Endothelial cell of umbilical vein (primary cell): Measurements from ENCODE around the gene HOXC9. TPM values are rescaled to one million over a fixed set of nuclear protein-coding genes. Genes with fewer than 3 reads are reported as not detected.

ENCODE experiments used
- BruUV-seq: library from RNA; stranded (reverse); fragments of 400-500 nt; replicated peaks from 2 replicates; lab custom pipeline; 2021; lab: Mats Ljungman, UMichigan
- CTCF ChIA-PET: fragments of 300-600, 350-600 bp; sonication (Branson Sonifier 250); formaldehyde crosslinking; loops from one replicate; lab custom pipeline; 2021; ENCODE audit warnings: antibody characterized with exemption, inconsistent platforms; lab: Charles Lee
- POLR2A ChIA-PET: fragments of 300-600, 350-600 bp; sonication (Branson Sonifier 250); formaldehyde crosslinking; loops from one replicate; lab custom pipeline; 2021; ENCODE audit warnings: antibody characterized with exemption, inconsistent platforms; lab: Charles Lee
- DNase-seq: peaks from one replicate; pipeline ENCODE4 v3.0.0-alpha.2; 2011; ENCODE audit warnings: low read depth, low spot score
- FAIRE-seq: peaks from 2 replicates; lab custom pipeline; 2011; peaks lifted over from hg19 to GRCh38; lab: Jason Lieb, UNC
- H2AFZ ChIP-seq: 2 replicates; pipeline ENCODE4 v1.6.0; 2012; ENCODE audit warnings: low read depth, low read length, control low read depth, inconsistent platforms
- H3K27ac ChIP-seq: 2 replicates; pipeline ENCODE4 v1.5.1; 2011; ENCODE audit warnings: low read depth, mild to moderate bottlenecking, control low read depth, low read length, moderate library complexity; ENCODE audit not compliant: insufficient read depth
- H3K27me3 ChIP-seq, 2 experiments: 2 replicates each; pipeline versions ENCODE4 v1.6.0 to v1.6.1; 2011; ENCODE audit warnings: low read length in 2 of 2, mixed read lengths in 1 of 2; ENCODE audit not compliant: control insufficient read depth in 2 of 2, insufficient read depth in 2 of 2
- H3K36me3 ChIP-seq, 2 experiments: 2 replicates in 1 of 2; 3 replicates in 1 of 2; pipeline ENCODE4 v1.5.1; 2011; ENCODE audit warnings: low read length in 2 of 2, mild to moderate bottlenecking in 1 of 2, moderate library complexity in 1 of 2; ENCODE audit not compliant: control insufficient read depth in 2 of 2, insufficient read depth in 2 of 2; ENCODE audit errors: extremely low read depth in 1 of 2
- H3K4me1 ChIP-seq: 3 replicates; pipeline ENCODE4 v1.5.1; 2011; ENCODE audit warnings: mild to moderate bottlenecking, low read length; ENCODE audit not compliant: control insufficient read depth, insufficient read depth; ENCODE audit errors: extremely low read depth
- H3K4me2 ChIP-seq: 2 replicates; pipeline ENCODE4 v1.6.1; 2011; ENCODE audit warnings: low read length, control low read depth, mixed read lengths; ENCODE audit not compliant: insufficient read depth
- H3K4me3 ChIP-seq, 3 experiments: fragments of 200-600 bp in 1 of 3; sonication (generic), shearing (Covaris generic) in 1 of 3; replicated peaks in 1 of 3; 2 replicates each; pipeline ENCODE4 v1.5.1; 2011 to 2016; ENCODE audit warnings: control low read depth in 3 of 3, low read length in 3 of 3, mild to moderate bottlenecking in 2 of 3, inconsistent platforms in 1 of 3, low read depth in 1 of 3, moderate library complexity in 1 of 3; ENCODE audit not compliant: insufficient read depth in 1 of 3
- H3K79me2 ChIP-seq: 2 replicates; pipeline ENCODE4 v1.6.0; 2012; ENCODE audit warnings: low read length, inconsistent platforms; ENCODE audit not compliant: control insufficient read depth, insufficient read depth
- H3K9ac ChIP-seq: replicated peaks from 2 replicates; pipeline ENCODE3; 2011; ENCODE audit warnings: low read length, control low read depth; ENCODE audit not compliant: insufficient read depth; ENCODE audit errors: extremely low read depth
- H3K9me1 ChIP-seq: replicated peaks from 3 replicates; pipeline ENCODE4 v1.6.0; 2011; ENCODE audit warnings: mild to moderate bottlenecking, low read length; ENCODE audit not compliant: control insufficient read depth, insufficient read depth; ENCODE audit errors: extremely low read depth
- H3K9me3 ChIP-seq: replicated peaks from 2 replicates; pipeline ENCODE4 v1.5.1; 2012; ENCODE audit warnings: low read length, inconsistent platforms; ENCODE audit not compliant: control insufficient read depth, insufficient read depth
- H4K20me1 ChIP-seq: replicated peaks from 2 replicates; pipeline ENCODE3; 2011; ENCODE audit warnings: mild to moderate bottlenecking, low read length; ENCODE audit not compliant: control insufficient read depth, insufficient read depth; ENCODE audit errors: extremely low read depth
- CTCF ChIP-seq, 2 donors: IDR thresholded peaks; 1 replicate in 1 of 2; 2 replicates in 1 of 2; pipeline ENCODE4 v1.5.1; 2011; ENCODE audit warnings: low read length in 2 of 2, mild to moderate bottlenecking in 2 of 2, moderate library complexity in 2 of 2, control low read depth in 1 of 2, inconsistent platforms in 1 of 2, low read depth in 1 of 2; ENCODE audit not compliant: insufficient read depth in 1 of 2; ENCODE audit errors: extremely low read depth in 1 of 2
- EZH2 ChIP-seq: IDR thresholded peaks from 2 replicates; pipeline ENCODE4 v1.6.1; 2012; ENCODE audit warnings: borderline replicate concordance, low read depth, mild to moderate bottlenecking, moderate library complexity, low read length, inconsistent platforms; ENCODE audit not compliant: severe bottlenecking
- FOS ChIP-seq: IDR thresholded peaks from 2 replicates; pipeline ENCODE4 v1.6.1; 2011; ENCODE audit warnings: mild to moderate bottlenecking, low read length, moderate library complexity, borderline replicate concordance; ENCODE audit not compliant: insufficient read depth
- GATA2 ChIP-seq: IDR thresholded peaks from 2 replicates; pipeline ENCODE4 v1.7.0; 2011; ENCODE audit warnings: low read depth, mild to moderate bottlenecking, moderate library complexity, mixed read lengths, low read length; ENCODE audit not compliant: insufficient read length, insufficient read depth
- JUN ChIP-seq: IDR thresholded peaks from 2 replicates; pipeline ENCODE4 v1.6.1; 2011; ENCODE audit warnings: borderline replicate concordance, low read depth; ENCODE audit not compliant: insufficient read length, insufficient read depth
- MYC ChIP-seq: IDR thresholded peaks from one replicate; pipeline ENCODE4 v1.6.1; 2011; ENCODE audit warnings: mild to moderate bottlenecking, low read depth, low read length
- POLR2A ChIP-seq: IDR thresholded peaks from 2 replicates; pipeline ENCODE4 v1.6.1; 2012; ENCODE audit warnings: low read depth, mild to moderate bottlenecking, control low read depth, low read length
- POLR2AphosphoS5 ChIP-seq: IDR thresholded peaks from 2 replicates; pipeline ENCODE4 v1.6.1; 2012; ENCODE audit warnings: low read depth, mild to moderate bottlenecking, control low read depth, low read length, moderate library complexity; ENCODE audit not compliant: insufficient read depth
- dilution Hi-C: fragments of 300-500 bp; cut with MboI; formaldehyde crosslinking; loops from one replicate; pipeline ENCODE4 v1.15.0; 2019; ENCODE audit warnings: low sequenced_read_pairs; ENCODE audit not compliant: extremely low pct_ligation_motif_present
- intact Hi-C: fragments of 100-400 bp; cut with micrococcal nuclease; formaldehyde crosslinking; loops from one replicate; pipeline ENCODE4 v1.10.0; 2022
- polyA plus RNA-seq, 4 experiments: library from polyadenylated mRNA; depleted of rRNA in 3 of 4; stranded (reverse) in 3 of 4; unstranded in 1 of 4; fragments of >200 nt; gene quantifications; 2 replicates each; pipeline versions ENCODE4 v1.2.1 to v1.2.3, GENCODE V29; 2011 to 2012; ENCODE audit warnings: missing spikeins in 1 of 4
- total RNA-seq: library from RNA; stranded (reverse); gene quantifications from 2 replicates; pipeline ENCODE4 v1.2.3, GENCODE V29; 2021
- TF ChIP-seq, protein P1 (sequence below): IDR thresholded peaks from 2 replicates; pipeline ENCODE4 v1.6.1; 2011; ENCODE audit not compliant: insufficient read depth, insufficient read length

The HOXC9 gene
- total and polyA plus RNA-seq, 2 donors (not counting 3 experiments of a cell fraction or from before 2014, with no cell fraction given): 0.40 to 0.58 TPM

DNA sequence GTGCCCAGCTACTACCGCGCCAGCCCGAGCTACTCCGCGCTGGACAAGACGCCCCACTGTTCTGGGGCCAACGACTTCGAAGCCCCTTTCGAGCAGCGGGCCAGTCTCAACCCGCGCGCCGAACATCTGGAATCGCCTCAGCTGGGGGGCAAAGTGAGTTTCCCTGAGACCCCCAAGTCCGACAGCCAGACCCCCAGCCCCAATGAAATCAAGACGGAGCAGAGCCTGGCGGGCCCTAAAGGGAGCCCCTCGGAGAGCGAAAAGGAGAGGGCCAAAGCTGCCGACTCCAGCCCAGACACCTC, 14.3 kb upstream of the HOXC9 start:
- H3K4me1 ChIP-seq: no peaks in the 10 kb centered on the region
- no peak overlapping the region for H3K27ac ChIP-seq
- POLR2A ChIA-PET: no interaction called here
- H3K9ac ChIP-seq: no peak overlapping the region
- H3K79me2 ChIP-seq: no peaks in the 10 kb centered on the region
- FAIRE-seq (no peak), DNase-seq (no peak)
- BruUV-seq: no TSS peak
- H3K27me3 ChIP-seq: peaks cover 91 to 93% of the 10 kb centered on the region in 2 experiments
- no peak overlapping the region for H2AFZ ChIP-seq
- H3K9me3 ChIP-seq: no peaks in the 10 kb centered on the region
- intact Hi-C loops: loop anchor here (1.0 to 5.0 kb wide), 2 partner anchors 216 to 283 kb away; no protein-coding TSS in a partner anchor
- no peaks in the 10 kb centered on the region for H3K36me3 ChIP-seq
- no peak overlapping the region for H3K4me3 ChIP-seq
- H3K9me1 ChIP-seq: no peaks in the 10 kb centered on the region
- CTCF ChIA-PET: interaction anchor here (0.6 to 3.9 kb wide), 9 partner anchors 15 to 227 kb away, joined by 3 to 44 read pairs (median 12); no protein-coding TSS in a partner anchor
- dilution Hi-C loops: no loop called here
- H4K20me1 ChIP-seq: no peaks in the 10 kb centered on the region
- H3K4me2 ChIP-seq: no peak overlapping the region
- TF ChIP-seq, protein P1, sequence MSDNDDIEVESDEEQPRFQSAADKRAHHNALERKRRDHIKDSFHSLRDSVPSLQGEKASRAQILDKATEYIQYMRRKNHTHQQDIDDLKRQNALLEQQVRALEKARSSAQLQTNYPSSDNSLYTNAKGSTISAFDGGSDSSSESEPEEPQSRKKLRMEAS: no peak
- TF ChIP-seq POLR2A (no peak), CTCF (IDR thresholded peaks at IDR 0.05; ENCODE audit: extremely low read depth in 1 of 2, insufficient read depth in 1 of 2, low read depth in 1 of 2, low read length in 2 of 2) (no peak), JUN (no peak), FOS (no peak), MYC (no peak), POLR2AphosphoS5 (no peak), GATA2 (no peak), EZH2 (no peak)
